Endodermal cell (in vitro differentiated cells): Measurements from ENCODE around the gene VCAM1. TPM values are rescaled to one million over a fixed set of nuclear protein-coding genes. Genes with fewer than 3 reads are reported as not detected.
"Not testable (repeated sequence)": the region's sequence is repeated elsewhere in the genome, so short reads cannot be mapped to it uniquely, and the experiment has no call there.

Experiments
- DNase-seq: peaks from one replicate; pipeline ENCODE4 v3.0.0-alpha.2; 2017
- H3K27ac ChIP-seq: 2 replicates; pipeline ENCODE4 v1.5.1; 2013; ENCODE audit warnings: mild to moderate bottlenecking, low read depth, low read length, moderate library complexity
- H3K27me3 ChIP-seq: 2 replicates; pipeline ENCODE4 v1.6.1; 2013; ENCODE audit warnings: mild to moderate bottlenecking, low read length, moderate library complexity; ENCODE audit not compliant: insufficient read depth, control insufficient read depth, poor library complexity, severe bottlenecking
- H3K36me3 ChIP-seq: 2 replicates; pipeline ENCODE4 v1.7.0; 2013; ENCODE audit warnings: mild to moderate bottlenecking, low read length, moderate library complexity; ENCODE audit not compliant: control insufficient read depth, insufficient read depth
- H3K4me1 ChIP-seq: one replicate; pipeline ENCODE4 v1.7.0; 2013; ENCODE audit warnings: low read length; ENCODE audit not compliant: control insufficient read depth, insufficient read depth
- H3K4me3 ChIP-seq: 2 replicates; pipeline ENCODE4 v1.5.1; 2013; ENCODE audit warnings: mild to moderate bottlenecking, low read length, moderate library complexity
- H3K9ac ChIP-seq: 2 replicates; pipeline ENCODE4 v1.6.1; 2013; ENCODE audit warnings: mild to moderate bottlenecking, low read length, moderate library complexity; ENCODE audit not compliant: poor library complexity, severe bottlenecking; ENCODE audit errors: extremely low read depth
- H3K9me3 ChIP-seq: 2 replicates; pipeline ENCODE4 v1.6.1; 2013; ENCODE audit warnings: mild to moderate bottlenecking, low read length, moderate library complexity; ENCODE audit not compliant: control insufficient read depth
- H3K27ac Mint-ChIP-seq: 2 replicates; pipeline ENCODE4 v1.8.0; 2020; ENCODE audit warnings: mixed read lengths
- H3K27me3 Mint-ChIP-seq: 2 replicates; pipeline ENCODE4 v1.8.0; 2021; ENCODE audit warnings: mild to moderate bottlenecking, mixed read lengths; ENCODE audit not compliant: insufficient read depth
- H3K36me3 Mint-ChIP-seq: 2 replicates; pipeline ENCODE4 v1.8.0; 2020; ENCODE audit warnings: low read depth, mixed read lengths
- H3K4me1 Mint-ChIP-seq: 2 replicates; pipeline ENCODE4 v1.8.0; 2020; ENCODE audit warnings: mixed read lengths
- H3K4me3 Mint-ChIP-seq: 2 replicates; pipeline ENCODE4 v1.8.0; 2020; ENCODE audit warnings: mild to moderate bottlenecking, moderate library complexity, mixed read lengths
- H3K9me3 Mint-ChIP-seq: 2 replicates; pipeline ENCODE4 v1.8.0; 2020; ENCODE audit warnings: mild to moderate bottlenecking, mixed read lengths
- CTCF ChIP-seq: fragments of 200-600 bp; sonication (generic); conservative IDR thresholded peaks from 2 replicates; pipeline ENCODE4 v1.5.0; 2021; ENCODE audit warnings: antibody characterized with exemption, mild to moderate bottlenecking
- WGBS, 2 experiments: methylation state at CpG; one replicate each; pipeline versions ENCODE4 v1.1.5 to v1.1.7; 2013; ENCODE audit warnings: missing lambda C conversion rate in 2 of 2, mixed read lengths in 1 of 2; ENCODE audit not compliant: insufficient coverage in 1 of 2, insufficient read length in 1 of 2; 5-methylcytosine and 5-hydroxymethylcytosine counted together
- total RNA-seq, 2 donors: library from RNA; stranded (reverse); fragmentation: NEBNext Ultra II Directional in 1 of 2; extraction: Animal tissue kit (Norgen Biotek cat#: 25700) in 1 of 2; gene quantifications; 2 replicates in 1 of 2; 3 replicates in 1 of 2; pipeline ENCODE4 v1.2.1, GENCODE V29; 2021

Gene VCAM1
- total RNA-seq, 2 donors from 2014 or later = 1.4 to 1.7 TPM

DNA sequence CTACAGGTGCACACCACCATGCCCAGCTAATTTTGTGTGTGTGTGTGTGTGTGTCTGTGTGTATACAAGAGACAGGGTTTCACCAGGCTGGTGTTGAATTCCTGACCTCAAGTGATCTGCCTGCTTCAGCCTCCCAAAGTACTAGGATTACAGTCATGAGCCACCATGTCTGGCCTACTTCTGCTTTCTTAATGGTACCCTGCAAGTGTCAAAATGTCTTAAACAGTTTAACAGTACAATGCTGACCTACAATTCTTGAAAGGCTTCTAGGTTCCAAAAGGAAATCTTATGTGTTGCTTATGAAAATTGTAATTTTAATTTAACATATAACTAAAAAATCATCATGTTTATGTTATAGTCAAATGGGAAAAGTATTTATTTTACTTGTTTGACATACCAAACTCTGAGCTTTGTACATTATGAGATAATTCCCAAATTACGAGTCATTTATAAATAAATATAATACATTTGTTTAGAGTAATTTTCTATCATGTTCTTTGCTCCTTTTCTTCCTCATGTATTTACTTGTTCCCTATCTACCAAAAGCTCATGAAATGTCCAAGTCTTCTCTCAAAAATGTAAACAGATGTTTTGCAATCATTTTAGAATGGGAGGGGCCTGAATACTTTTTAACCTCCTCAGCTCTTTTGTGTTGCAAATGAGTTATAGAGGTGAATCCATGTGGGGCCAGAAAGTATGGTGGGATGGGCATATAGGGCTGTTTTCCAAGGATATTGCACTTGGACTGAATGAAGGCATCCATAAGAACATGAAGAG, 8.4 kb upstream of the VCAM1 start:
- H3K4me1 ChIP-seq = peaks cover 22% of the 10 kb centered on the region
- no peaks in the 10 kb centered on the region for H3K27me3 ChIP-seq
- H3K9me3 ChIP-seq = peaks cover 16% of the 10 kb centered on the region
- H3K4me1 Mint-ChIP-seq = peaks cover 42% of the 10 kb centered on the region
- H3K4me3 ChIP-seq = no peak overlapping the region
- DNase-seq = no peak
- TF ChIP-seq CTCF = no peak
- H3K36me3 Mint-ChIP-seq = no peaks in the 10 kb centered on the region
- peaks cover 16% of the 10 kb centered on the region for H3K9me3 Mint-ChIP-seq
- no CpG with 5 or more reads among the region's 1 CpG for WGBS, 2 experiments
- H3K36me3 ChIP-seq = no peaks in the 10 kb centered on the region
- no peak overlapping the region for H3K27ac ChIP-seq
- H3K9ac ChIP-seq = no peak overlapping the region
- H3K27ac Mint-ChIP-seq = no peak overlapping the region
- H3K4me3 Mint-ChIP-seq = no peak overlapping the region
- no peaks in the 10 kb centered on the region for H3K27me3 Mint-ChIP-seq

GRCh38 chr1:100713027-100713426, 6.5 kb upstream of the VCAM1 start:
- H3K27ac ChIP-seq, H3K9ac ChIP-seq, H3K27me3 Mint-ChIP-seq, H3K4me3 ChIP-seq, DNase-seq, H3K36me3 ChIP-seq, H3K4me3 Mint-ChIP-seq, H3K27me3 ChIP-seq, H3K27ac Mint-ChIP-seq, H3K36me3 Mint-ChIP-seq: not testable (repeated sequence)
- WGBS, 2 experiments = 97 to 98% methylated on average over 7 to 15 of the region's 15 CpGs
- Histone ChIP-seq H3K4me1 (peaks cover 19% of the 10 kb centered on the region), H3K9me3 (peaks cover 16% of the 10 kb centered on the region)
- Mint-ChIP-seq H3K9me3 (peaks cover 16% of the 10 kb centered on the region), H3K4me1 (peaks cover 24% of the 10 kb centered on the region)

GRCh38 chr1:100713626-100714025, 5.9 kb upstream of the VCAM1 start:
- Mint-ChIP-seq H3K9me3 (peaks cover 16% of the 10 kb centered on the region), H3K27ac (no peak overlapping the region), H3K27me3 (no peaks in the 10 kb centered on the region), H3K36me3 (no peaks in the 10 kb centered on the region), H3K4me1 (peaks cover 23% of the 10 kb centered on the region), H3K4me3 (no peak overlapping the region)
- H3K4me3 ChIP-seq = no peak overlapping the region
- no peak overlapping the region for H3K9ac ChIP-seq
- no peaks in the 10 kb centered on the region for H3K36me3 ChIP-seq
- 77 to 96% methylated on average over 3 of the region's 3 CpGs for WGBS, 2 experiments
- H3K9me3 ChIP-seq = peaks cover 16% of the 10 kb centered on the region
- no peaks in the 10 kb centered on the region for H3K27me3 ChIP-seq
- no peak for TF ChIP-seq CTCF
- peaks cover 16% of the 10 kb centered on the region for H3K4me1 ChIP-seq
- DNase-seq = no peak
- H3K27ac ChIP-seq = no peak overlapping the region
